Measurements from ENCODE around the gene PSMD1.
A peak's percentile ranks its signal among the peaks of the same experiment; 100 is the strongest.

PSMD1 gene

GRCh38 chr2:231127480-231127879 is 70.8 kb downstream of the PSMD1 start:
- no peak for TF ChIP-seq CTCF (conservative IDR thresholded peaks at IDR 0.05; ENCODE audit: low read depth, low read length)
- no peak for DNase-seq (ENCODE audit: low read depth)
- no peak overlapping the region for H3K4me3 ChIP-seq (ENCODE audit: low read length)

GRCh38 chr2:231127936-231128335 is 71.3 kb downstream of the PSMD1 start:
- H3K4me3 ChIP-seq (ENCODE audit: low read length), result no peak overlapping the region
- TF ChIP-seq CTCF (conservative IDR thresholded peaks at IDR 0.05; ENCODE audit: low read depth, low read length), result no peak
- no peak for DNase-seq (ENCODE audit: low read depth)

GRCh38 chr2:231128541-231128940 is 71.9 kb downstream of the PSMD1 start:
- no peak for TF ChIP-seq CTCF (conservative IDR thresholded peaks at IDR 0.05; ENCODE audit: low read depth, low read length)
- DNase-seq (ENCODE audit: low read depth), result no peak
- H3K4me3 ChIP-seq (ENCODE audit: low read length), result no peak overlapping the region

- DNase-seq (ENCODE audit: low read depth), result peak; percentile 46
- no peak for TF ChIP-seq CTCF (conservative IDR thresholded peaks at IDR 0.05; ENCODE audit: low read depth, low read length)
- H3K4me3 ChIP-seq (ENCODE audit: low read length), result no peak overlapping the region
Measured at GRCh38 chr2:231129216-231129615, 72.5 kb downstream of the PSMD1 start.

GRCh38 chr2:231130336-231131056 is 73.8 kb downstream of the PSMD1 start:
- no peak overlapping the region for H3K4me3 ChIP-seq (ENCODE audit: low read length)
- TF ChIP-seq CTCF (conservative IDR thresholded peaks at IDR 0.05; ENCODE audit: low read depth, low read length), result no peak
- DNase-seq (ENCODE audit: low read depth), result peak; percentile 33

- H3K4me3 ChIP-seq (ENCODE audit: low read length), result no peak overlapping the region
- DNase-seq (ENCODE audit: low read depth), result no peak
- TF ChIP-seq CTCF (conservative IDR thresholded peaks at IDR 0.05; ENCODE audit: low read depth, low read length), result no peak
Measured at GRCh38 chr2:231132129-231132528, 75.5 kb downstream of the PSMD1 start.

- no peak overlapping the region for H3K4me3 ChIP-seq (ENCODE audit: low read length)
- no peak for TF ChIP-seq CTCF (conservative IDR thresholded peaks at IDR 0.05; ENCODE audit: low read depth, low read length)
- DNase-seq (ENCODE audit: low read depth), result no peak
Measured at GRCh38 chr2:231133365-231134099, 76.9 kb downstream of the PSMD1 start.

All from retinal pigment epithelial cell (primary cell).